Activated CD4-positive, alpha-beta T cell treated with anti-CD3 and anti-CD28 coated beads for 4 hours (primary cell): Measurements from ENCODE around the gene FBLN5.
"Not testable (repeated sequence)": the region's sequence is repeated elsewhere in the genome, so short reads cannot be mapped to it uniquely, and the experiment has no call there.

Experiments used
- DNase-seq, 2 donors: peaks; one replicate each; pipeline ENCODE4 v3.0.0-alpha.2; 2020

FBLN5 gene

GRCh38 chr14:91904483-91904882 is 43.0 kb downstream of the FBLN5 start:
- no peak for DNase-seq

- no peak for DNase-seq
Measured at GRCh38 chr14:91903070-91903469, 44.4 kb downstream of the FBLN5 start.

GRCh38 chr14:91902336-91902735 is 45.2 kb downstream of the FBLN5 start:
- DNase-seq = no peak

DNA sequence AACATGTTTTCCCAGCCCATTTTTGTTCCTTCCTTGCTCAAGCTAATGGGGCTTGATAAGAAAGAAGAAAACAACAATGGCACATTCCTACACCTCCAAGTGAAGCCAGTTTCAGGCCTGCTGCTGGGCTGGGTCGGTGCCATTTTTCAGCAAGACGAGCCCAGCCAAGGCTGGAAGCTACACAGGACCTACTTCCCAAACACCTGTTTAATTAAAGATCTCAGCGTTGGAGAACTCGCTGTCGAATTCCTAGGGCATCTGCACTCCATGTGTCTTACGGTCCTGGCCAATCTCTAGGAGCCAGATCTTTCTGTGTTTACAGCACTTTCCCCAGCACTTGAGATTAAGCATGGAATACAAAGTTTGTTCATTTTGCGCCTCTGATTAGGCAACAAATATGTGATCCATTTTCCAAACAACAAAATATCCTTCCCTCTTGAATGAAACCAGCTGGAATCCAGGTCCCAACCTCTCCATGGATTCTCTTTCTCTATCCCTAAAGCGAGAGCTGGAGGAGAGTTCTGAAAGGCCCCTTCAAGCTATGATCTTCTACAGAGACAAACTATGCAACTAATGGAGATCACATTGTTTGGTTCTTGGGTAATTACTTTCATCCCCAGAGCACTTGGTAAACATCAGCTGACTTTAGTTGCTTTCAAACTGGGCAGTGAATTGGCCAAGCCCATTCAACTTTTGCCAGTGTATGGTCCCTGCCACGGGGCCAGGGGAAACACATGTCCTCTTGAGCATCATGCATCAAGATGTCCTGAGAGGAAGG is 45.9 kb downstream of the FBLN5 start:
- no peak for DNase-seq

GRCh38 chr14:91899806-91900205 is 47.7 kb downstream of the FBLN5 start:
- no peak for DNase-seq

- DNase-seq = no peak
Measured at GRCh38 chr14:91899213-91899612, 48.3 kb downstream of the FBLN5 start.

DNA sequence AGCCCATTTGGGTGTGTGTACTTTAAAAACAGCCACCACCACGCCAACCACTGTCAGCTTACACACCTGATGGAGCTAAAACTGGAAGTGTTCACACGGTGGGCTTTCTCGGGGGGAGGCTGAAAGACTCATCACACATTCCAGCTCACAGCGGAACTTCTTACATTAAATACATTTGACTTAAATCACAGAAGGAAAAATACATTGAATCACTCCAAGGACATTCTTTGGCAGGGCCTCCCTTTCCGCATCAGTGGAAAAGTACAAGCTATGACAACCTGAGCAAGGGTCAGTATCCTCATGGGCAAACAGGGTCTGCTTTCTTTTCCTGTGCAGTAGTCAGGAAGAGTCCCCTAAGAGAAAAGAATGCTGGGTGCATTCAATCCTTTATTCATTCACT is 49.1 kb downstream of the FBLN5 start:
- no peak for DNase-seq

DNA sequence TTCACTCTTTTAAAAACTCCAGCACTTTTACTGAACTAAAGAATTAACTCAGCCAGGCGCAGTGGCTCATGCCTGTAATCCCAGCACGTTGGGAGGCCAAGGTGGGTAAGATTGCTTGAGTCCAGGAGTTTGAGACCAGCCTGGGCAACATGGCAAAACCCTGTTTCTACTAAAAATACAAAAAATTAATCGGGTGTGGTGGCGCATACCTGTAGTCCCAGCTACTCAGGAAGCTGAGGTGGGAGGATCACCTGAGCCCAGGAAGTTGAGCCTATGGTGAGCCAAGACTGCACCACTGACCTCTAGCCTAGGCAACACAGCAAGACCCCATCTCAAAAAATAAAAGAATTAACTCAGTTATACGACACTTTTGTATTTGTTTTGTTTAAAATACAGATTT is 49.8 kb downstream of the FBLN5 start:
- DNase-seq = not testable (repeated sequence)

DNA sequence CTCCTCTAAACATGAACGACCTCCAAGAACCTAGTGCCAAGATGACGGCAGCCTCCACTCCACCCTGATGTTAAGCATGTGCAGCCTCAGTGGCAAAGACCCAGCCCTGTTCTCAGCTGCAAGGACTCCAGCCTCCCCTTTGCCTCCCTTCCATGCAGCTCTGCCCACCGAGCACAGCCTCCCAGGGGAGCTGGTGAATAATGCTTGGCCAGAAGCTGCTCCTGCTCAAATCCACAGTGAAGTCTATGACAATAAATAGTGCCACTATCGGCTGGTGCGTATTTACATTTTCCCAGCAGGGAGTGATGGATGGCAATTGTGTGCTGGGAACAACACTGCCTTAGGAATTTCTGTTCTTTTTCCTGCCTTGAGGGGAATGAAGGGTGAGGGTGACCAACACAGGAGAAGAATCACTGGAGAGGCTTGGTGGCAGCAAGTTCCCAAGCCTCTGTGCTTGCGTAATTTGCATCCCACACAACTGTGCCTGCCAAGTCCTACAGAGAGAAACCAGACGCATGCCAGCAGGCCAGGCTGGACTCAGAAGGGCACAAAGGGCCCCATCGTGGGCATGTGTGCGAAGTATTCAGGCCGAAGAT is 50.3 kb downstream of the FBLN5 start:
- DNase-seq = no peak

DNA sequence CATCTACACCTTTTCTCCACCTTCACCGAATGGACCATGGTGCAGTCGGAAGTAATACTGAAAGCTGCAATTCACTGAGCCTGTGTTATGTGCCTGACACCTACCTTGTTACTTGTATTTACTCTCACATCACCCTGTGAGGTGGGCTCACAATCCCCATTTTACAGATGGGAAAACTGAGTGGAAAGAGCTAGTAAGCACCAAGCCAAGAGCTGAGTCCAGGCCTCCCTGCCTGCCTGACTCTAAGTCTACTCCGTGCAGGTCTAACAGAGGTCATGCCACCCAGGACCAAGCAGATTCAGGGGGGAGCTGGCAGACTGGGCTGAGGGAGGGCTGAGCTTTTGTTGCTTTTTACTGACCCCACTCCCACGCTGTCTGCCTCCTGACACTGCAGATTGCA is 51.1 kb downstream of the FBLN5 start:
- no peak for DNase-seq

GRCh38 chr14:91893669-91894068 is 53.8 kb downstream of the FBLN5 start:
- no peak for DNase-seq

- DNase-seq = peak in 1 of 2 donors; percentile 37
Measured at GRCh38 chr14:91893007-91893406, 54.5 kb downstream of the FBLN5 start.

DNA sequence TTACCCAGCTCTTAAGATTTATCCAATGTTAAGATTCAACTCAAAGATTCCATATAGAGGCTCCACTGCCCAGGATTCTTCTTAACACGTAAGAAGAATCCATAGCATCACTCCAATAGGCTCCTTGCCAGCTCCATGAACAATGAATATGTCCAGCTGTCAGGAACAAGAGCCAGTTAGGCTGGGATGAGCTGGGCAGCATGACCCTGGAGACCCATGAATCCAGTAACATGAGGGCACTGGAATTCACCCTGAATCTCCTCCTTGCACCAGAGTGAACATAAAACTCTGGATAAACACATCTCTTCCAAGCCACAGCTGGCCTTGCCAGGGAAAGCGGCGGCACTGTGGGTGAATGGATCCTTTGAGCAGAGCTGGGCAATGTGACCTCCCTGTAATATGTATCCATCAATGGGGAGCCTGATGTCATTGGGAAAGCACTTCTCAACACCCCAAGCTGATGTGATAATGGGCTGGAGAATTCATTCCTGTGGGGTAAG is 55.7 kb downstream of the FBLN5 start:
- no peak for DNase-seq

GRCh38 chr14:91891101-91891500 is 56.4 kb downstream of the FBLN5 start:
- no peak for DNase-seq

DNA sequence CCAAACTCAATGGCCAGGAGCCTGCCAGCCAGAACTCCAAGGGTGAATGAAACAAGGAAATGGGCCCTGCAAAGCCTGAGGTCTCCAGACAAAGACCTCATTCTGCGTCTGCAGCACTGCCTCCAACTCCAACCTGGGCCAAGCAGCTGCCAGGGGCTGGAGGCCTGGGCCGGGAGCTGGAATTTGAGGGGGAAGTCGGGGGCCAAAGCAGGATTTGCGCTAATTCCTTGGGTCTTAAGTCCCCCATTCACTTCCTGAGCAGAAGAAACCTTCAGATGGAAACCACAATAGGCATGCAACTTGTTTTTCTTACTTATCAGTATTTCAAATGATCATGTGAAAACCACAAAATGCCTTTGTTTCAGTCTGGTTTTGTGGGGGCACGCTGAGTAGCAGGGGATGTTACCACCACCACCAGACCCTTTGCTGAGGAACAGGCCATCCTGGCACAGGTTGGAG is 57.2 kb downstream of the FBLN5 start:
- DNase-seq = no peak

- no peak for DNase-seq
Measured at GRCh38 chr14:91889477-91890211, 57.9 kb downstream of the FBLN5 start.

DNA sequence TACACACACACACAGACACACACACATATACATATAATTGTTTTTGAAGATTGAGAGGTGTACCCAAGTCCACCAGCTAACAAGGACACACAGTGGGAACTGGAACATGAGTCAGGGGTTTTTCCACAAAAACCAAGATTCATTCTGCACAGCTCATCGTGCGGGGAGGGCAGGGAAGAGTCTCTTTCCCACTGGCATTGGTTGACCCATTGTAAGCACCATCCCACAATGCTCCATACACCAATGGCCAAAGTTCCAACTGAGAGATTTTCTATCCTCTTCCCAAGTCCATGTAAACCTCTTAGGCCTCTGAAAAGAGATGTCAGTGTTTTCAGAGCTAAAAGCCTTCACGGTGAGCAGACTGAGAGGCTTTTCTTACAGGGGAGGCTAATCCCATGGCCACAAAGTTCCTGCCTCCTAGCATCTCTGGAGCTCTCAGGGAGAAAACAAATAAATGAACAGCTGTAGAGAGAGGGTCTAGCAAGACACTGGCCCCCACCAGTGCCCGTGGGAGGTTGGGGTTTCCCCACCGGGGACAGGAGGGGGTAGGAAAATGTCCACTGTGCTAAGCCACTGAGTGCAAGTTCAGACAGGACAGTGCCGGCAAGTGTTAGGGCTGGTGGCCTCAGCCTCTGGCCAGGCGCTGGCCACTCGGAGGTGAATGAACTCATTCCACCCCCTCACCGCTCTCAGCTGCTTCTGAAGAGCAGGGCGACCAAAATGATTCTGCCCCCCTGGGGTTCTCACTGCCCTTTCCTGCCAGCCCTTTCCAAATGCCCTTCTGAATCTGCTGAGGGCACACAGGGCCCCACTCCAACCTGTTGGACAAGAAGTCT is 58.6 kb downstream of the FBLN5 start:
- DNase-seq = no peak

- DNase-seq = no peak
Measured at GRCh38 chr14:91886961-91887360, 60.5 kb downstream of the FBLN5 start.

DNA sequence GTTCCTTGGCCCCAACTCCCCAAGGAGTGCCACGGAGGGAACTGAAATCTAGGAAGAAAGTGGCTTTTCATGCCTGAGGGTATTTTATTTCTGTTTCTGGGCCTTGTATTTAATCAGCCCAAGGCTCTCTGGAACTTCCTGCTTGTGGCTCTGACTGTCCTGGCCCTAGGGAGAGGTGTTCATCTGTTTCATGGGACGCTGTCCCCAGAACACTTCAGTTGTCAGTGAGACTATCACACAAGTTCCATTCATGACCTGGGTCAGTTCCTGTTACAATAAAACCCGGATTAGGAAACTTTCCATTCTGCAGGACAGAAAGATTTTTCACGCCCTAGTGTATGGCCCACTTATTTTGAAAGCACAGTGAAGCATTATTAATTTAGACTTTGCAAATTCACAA is 61.7 kb downstream of the FBLN5 start:
- no peak for DNase-seq

DNA sequence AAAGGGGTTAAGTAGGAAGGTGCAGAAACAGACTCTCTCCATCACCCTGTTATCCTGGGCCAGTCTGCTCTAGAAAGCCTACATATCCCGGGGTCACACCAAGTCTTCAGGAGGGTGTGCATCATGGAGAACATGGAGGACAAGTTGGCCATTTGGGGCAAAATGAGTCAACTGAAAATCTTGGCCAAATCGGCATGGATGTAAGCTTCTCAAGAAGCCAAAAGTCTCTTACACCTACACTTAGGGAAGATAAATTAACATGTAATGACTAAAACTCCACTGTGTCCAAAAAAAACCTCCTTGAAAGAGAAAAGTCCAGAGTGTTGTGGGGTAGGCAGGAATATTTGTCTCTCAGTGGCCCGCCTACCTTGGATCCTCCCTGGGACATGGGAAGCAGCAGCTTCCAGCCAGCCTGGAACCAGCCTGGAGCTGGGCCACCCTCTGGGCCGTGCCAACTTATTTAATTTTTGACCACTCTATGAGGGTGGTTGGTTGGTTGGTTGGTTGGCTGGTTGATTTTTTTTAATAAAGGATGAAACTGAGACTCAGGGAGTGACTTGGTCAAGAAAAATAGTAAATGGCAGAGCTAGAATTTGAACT is 62.3 kb downstream of the FBLN5 start:
- no peak for DNase-seq

- no peak for DNase-seq
Measured at GRCh38 chr14:91884664-91885063, 62.8 kb downstream of the FBLN5 start.

GRCh38 chr14:91883753-91884152 is 63.7 kb downstream of the FBLN5 start:
- DNase-seq = no peak
